GM18508 (cell line): Measurements from ENCODE around the gene B3GAT3.
"Not testable (repeated sequence)": the region's sequence is repeated elsewhere in the genome, so short reads cannot be mapped to it uniquely, and the experiment has no call there.

Experiments
- ATAC-seq: cut with Tn5 transposase; IDR thresholded peaks from one replicate; pipeline ENCODE4 v1.9.1; 2021; ENCODE audit warnings: moderate number of reproducible peaks; ENCODE audit not compliant: insufficient read depth, unreplicated experiment

The B3GAT3 gene

DNA sequence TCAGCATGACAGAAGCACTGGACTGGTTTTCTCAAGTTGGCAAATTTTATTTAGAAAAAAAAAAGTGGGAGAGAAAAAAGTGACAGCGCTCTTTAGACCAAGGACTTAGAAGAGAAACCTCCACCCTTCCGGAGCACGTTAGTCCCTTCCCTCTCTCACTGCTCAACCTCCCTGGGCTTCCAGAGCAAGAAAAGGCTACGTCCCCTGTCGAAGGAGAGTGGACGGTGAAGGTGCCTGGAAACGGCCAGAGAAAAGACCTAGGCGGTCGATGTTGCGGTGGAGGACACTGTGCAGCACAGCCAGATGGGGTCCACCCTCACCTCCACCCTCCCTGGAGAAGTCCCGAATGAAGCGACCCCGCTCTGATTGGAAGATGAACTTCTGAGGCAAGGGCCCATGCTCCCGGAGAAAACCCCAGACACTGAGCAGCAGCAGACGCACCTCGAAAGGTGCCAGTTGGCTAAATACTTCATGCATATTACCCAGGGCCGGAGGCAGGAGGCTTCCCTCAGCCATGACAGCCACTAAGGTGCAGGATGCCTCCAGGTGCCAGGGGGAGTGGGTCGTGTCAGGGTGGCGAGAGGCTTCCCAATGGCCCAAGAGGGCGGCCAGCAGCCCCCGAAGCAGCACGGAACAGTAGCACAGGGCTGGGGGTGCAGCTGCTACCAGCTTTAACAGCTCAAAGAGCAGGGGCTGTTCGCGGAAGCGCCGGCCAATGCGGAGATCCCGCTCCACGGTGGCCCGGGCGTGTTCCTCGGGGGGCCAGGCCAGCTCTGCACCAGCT, 25.2 kb upstream of the B3GAT3 start:
- no peak for ATAC-seq

DNA sequence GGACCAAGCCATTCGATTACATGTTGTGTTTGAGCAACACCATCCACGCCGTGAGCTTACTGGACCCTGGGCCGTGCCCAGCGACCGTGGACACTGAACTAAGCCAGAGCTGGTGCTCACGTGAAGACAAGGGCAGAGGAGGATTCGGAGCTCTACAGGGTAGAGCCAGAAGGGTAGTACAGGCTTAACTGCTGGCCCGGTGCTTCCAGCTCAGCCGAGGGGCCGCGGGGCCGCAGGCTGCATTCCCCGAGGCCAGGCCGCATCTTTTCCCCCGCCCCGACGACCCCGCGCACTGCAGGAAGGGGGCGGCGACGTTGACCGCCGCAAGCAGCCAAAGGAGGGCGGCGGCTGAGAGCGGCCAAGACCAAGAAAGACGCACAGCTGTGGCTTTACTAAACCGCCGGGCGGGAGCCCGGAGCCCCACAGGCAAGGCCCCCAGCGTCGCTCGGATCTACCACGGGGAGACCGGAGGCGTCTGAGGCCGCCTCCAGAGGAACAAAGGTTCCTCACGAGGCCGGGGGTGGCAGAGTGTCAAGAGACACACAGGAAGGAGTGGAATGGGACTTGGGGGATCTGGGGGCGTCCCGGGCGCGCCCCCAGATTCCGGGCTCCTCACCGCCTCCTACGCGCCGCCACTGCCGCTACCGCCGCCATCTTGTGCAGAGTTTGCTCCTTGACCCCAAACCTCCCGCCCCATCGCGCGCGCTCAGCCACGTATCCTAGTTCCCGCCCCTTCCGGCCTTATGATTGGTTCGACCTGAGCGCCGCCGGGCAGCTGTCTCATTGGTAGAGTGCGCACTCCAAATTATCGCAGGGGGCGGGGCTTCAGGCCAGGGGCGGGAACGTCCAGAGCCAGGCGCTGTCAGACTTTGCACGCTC, 24.4 kb upstream of the B3GAT3 start, which contains the start of gene GANAB:
Gene GANAB, minus strand, starts transcription at position 668 of the 879 bp plus-strand sequence. Its CDS starts 14 bp downstream, at position 654.
- no peak for ATAC-seq

GRCh38 chr11:62645671-62645945, 23.8 kb upstream of the B3GAT3 start:
- ATAC-seq, result no peak

- no peak for ATAC-seq
These were observed 22.4 kb upstream of the B3GAT3 start for GRCh38 chr11:62644220-62644619.

DNA sequence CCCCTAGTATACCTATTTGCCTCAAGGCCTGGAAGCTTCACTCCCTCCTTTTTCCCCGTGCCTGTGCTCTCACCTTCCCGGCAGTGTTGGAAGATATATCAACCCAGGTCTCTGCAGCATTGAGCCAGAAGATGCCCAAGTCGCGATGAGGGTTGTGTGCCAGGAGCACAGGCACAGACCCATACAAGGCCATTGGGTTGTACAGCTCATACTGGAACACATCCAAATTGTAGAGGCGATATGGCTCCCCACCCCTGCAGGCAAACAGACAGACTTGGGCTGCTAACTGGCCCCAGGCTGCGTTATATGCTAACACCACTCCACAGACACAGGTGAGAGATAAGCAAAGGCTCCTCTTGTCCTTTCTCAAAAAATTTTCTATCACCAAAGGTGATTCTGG, 10.7 kb upstream of the B3GAT3 start:
- ATAC-seq, result no peak

GRCh38 chr11:62627713-62628112, 5.9 kb upstream of the B3GAT3 start:
- no peak for ATAC-seq

GRCh38 chr11:62622476-62623089, 797 bp upstream of the B3GAT3 start:
- no peak for ATAC-seq

GRCh38 chr11:62621027-62621566, 689 bp downstream of the B3GAT3 start:
- no peak for ATAC-seq

- ATAC-seq, result not testable (repeated sequence)
These were observed 4.8 kb downstream of the B3GAT3 start for GRCh38 chr11:62616957-62617356.

DNA sequence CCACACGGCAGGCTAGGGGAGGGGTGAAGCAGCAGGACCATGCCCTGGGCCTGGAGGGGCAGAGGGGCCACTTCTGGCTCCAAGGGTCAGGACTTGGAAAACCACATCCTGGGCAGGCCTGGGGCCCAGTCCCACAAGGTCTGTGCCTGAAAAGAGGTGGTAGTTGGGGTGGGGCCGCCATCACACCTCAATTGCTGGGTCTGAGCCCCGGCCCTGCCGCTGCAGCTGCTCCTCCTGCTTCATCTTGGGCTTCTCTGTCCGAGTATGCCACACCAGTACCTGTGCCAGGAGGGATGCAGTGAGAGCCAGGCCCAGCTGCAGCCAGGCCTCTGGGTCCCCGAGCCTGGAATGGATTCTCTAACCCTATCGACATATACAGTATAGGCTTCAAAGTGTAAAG, 6.3 kb downstream of the B3GAT3 start:
- ATAC-seq, result no peak

DNA sequence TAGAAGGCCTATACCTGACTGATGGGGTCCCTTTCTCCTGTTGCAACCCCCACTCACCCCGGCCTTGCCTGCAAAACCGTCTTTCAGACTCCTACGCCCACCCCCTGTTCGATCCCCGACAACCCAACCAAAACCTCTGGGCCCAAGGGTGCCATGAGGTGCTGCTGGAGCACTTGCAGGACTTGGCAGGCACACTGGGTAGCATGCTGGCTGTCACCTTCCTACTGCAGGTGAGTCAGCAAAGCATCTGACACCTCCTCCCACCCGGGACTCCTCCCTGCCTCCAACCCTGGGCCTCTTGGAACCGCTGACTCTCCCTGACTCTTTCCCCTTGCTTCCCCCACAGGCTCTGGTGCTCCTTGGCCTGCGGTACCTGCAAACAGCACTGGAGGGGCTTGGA, 7.5 kb downstream of the B3GAT3 start:
- no peak for ATAC-seq

DNA sequence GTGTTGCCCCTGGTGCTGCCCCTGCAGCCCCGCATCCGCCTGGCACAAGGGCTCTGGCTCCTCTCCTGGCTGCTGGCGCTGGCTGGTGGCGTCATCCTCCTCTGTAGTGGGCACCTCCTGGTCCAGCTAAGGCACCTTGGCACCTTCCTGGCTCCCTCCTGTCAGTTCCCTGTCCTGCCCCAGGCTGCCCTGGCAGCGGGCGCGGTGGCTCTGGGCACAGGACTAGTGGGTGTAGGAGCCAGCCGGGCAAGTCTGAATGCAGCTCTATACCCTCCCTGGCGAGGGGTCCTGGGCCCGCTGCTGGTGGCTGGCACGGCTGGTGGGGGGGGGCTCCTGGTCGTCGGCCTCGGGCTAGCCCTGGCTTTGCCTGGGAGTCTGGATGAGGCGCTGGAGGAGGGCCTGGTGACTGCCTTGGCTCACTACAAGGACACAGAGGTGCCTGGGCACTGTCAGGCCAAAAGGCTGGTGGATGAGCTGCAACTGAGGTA, 8.5 kb downstream of the B3GAT3 start:
- no peak for ATAC-seq

GRCh38 chr11:62612366-62613290, 9.2 kb downstream of the B3GAT3 start, which contains the start of the genes EML3 and ROM1:
EML3 (minus strand) TSS chr11:62612775; CDS start chr11:62612457, 318 bp downstream.
ROM1 (plus strand) TSS chr11:62613257; CDS start chr11:62613282, 25 bp downstream.
- no peak for ATAC-seq

- no peak for ATAC-seq
These were observed 10.0 kb downstream of the B3GAT3 start for GRCh38 chr11:62611705-62612365.

GRCh38 chr11:62610814-62611704, 10.7 kb downstream of the B3GAT3 start:
- no peak for ATAC-seq

GRCh38 chr11:62610403-62610802, 11.4 kb downstream of the B3GAT3 start:
- no peak for ATAC-seq

GRCh38 chr11:62608776-62609175, 13.0 kb downstream of the B3GAT3 start:
- no peak for ATAC-seq

- no peak for ATAC-seq
These were observed 14.1 kb downstream of the B3GAT3 start for GRCh38 chr11:62607714-62608113.
